ENCODE data around the gene CXXC5.

Gene CXXC5

DNA sequence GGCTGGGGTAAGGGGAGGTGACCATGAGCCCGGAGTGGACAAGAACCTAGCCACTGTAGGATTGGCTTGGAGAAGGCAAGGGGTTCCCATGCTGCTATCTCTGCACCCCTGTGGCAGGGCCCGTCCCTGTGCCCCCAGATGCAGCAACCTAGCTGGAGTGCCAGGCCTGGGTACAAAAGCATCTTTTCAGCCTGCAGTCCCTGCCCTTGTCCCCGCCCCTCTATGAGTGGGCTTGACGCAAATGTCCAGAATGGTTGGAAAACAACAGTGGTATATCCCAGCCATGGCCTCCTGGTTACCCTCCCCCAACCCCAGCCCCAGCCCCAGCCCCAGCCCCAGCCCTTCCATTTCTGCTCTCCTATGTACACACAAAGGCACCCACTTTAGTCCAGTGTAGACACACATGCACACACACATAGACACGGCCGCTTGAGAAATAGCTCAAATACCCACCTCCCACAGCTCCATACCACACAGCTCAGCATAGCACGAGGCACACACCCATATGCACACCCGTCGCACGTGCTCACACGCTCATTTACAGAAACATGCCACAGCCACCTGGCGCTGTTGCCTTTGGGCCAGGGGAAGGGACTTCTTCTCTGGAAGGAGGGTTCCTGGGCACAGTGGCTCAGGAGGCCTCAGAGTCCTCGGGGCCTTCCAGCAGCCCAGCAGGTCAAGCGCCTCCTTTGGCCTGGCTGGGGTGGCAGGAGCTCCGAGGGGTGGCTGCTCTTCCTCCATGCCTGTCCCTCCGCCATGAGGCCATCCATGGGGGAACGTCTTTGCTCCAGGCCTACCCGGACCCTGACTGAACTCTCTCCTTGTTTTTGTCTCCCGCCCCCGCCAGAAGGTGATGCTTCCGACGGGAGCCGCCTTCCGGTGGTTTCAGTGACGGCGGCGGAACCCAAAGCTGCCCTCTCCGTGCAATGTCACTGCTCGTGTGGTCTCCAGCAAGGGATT lies 34.1 kb downstream of the CXXC5 start:
- no peak for DNase-seq (ENCODE audit: low spot score)

DNA sequence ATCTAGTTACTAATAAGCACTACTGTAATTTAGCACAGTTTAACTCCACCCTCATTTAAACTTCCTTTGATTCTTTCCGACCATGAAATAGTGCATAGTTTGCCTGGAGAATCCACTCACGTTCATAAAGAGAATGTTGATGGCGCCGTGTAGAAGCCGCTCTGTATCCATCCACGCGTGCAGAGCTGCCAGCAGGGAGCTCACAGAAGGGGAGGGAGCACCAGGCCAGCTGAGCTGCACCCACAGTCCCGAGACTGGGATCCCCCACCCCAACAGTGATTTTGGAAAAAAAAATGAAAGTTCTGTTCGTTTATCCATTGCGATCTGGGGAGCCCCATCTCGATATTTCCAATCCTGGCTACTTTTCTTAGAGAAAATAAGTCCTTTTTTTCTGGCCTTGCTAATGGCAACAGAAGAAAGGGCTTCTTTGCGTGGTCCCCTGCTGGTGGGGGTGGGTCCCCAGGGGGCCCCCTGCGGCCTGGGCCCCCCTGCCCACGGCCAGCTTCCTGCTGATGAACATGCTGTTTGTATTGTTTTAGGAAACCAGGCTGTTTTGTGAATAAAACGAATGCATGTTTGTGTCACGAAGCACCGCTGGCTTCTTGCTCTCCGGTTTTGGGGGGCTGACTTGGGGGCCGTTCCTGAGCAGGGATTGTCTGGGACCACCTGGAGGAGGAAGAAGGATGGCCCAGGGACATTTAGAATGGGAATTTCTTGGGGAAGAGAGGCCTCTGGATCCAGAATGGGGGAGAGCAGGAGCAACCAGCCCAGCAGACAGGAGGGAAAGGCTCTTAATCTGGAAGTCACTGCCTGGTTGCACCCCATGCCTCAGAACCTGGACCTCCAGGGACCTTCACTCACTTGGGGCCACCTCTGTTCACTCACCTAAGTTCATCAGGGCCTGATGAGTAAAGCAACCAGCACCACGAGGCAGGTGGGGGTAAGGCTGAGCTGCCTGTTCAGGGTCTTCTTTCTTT lies 35.4 kb downstream of the CXXC5 start:
- no peak for DNase-seq (ENCODE audit: low spot score)

DNA sequence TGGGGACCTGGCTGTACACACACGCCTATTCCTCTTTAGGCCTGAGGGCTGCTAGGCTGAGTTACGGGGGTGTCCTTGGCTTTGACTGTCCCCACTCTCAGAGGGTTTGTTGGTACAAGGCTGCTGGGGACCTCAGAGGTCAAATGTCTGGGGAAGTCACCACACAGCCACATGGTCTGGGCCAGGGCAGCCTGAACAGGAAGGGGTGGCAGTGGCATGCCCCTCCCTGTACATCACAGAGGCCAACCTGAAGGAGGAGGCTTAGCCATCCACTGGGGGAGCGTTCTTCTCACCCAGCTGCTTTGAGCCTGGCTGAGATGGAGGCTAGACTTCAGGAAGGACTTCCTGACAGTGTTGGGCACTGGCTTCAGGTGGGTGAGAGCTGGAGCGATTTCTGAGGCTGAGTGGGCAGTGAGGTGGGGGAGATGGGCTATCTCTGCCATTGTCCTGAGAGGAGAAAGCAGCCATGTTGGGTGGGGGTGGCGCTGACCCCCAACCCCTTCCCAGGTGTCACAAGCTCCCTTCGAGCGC lies 36.3 kb downstream of the CXXC5 start:
- no peak for DNase-seq (ENCODE audit: low spot score)

DNA sequence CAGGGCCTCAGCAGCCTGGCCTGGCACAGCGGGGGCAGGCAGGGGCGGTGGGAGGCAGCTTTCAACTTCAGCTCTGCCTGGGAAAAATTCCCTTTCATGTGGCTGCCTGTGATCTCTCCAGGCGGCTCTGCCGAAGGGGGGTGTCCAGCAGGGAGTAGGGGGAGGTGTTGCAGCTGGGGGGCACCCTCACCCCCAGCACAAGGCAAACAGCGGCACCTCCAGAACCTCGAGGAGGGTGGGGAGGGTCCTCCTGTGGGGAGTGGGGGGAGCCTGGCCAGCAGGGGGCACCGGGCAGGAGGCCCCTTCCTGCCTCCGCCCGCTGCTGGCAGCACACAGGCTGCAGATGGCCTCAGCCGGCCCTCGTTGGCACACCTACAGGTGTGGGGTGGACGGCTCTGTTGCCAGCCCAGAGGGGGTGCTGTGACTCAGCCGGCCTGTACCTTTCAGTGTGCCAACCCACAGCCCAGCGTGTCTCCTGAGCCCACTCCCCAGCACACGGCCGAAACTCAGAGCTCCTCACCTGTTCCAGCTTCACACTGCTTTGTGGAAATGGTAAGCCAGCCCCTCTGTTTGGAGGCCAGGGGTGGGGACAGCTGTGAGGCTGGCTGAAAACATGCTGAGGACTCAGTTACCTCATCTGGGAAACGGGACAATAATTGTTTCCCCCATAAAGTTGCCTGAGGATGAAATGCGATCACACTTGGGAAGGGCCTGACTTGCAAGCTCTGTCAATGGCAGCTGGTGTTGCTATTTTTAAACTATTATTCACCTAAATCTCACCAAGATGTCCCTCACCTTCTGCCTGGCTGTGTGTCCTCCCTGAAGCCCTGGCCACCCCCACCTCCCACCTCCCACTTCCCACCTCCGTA lies 37.0 kb downstream of the CXXC5 start:
- no peak for DNase-seq (ENCODE audit: low spot score)

DNA sequence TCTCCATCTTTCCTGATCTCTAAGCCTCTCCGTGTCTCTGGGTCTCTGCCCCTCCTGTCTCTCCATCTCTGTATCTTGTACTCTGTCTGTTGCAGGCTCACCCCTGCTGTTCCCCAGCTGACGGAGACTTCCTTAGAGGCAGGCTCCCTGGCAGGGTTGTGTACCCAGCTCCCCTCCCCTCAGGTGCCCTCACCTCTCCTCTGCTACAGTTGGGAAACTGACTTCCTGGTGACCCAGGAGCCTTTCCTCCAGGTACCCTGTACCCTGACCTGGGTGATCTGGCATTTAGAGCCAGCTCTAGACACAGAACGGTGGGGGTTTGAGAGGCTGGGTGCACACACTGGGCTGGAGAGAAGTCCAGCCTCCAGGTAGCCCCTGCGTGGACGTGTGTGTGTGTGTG lies 37.7 kb downstream of the CXXC5 start:
- no peak for DNase-seq (ENCODE audit: low spot score)

DNA sequence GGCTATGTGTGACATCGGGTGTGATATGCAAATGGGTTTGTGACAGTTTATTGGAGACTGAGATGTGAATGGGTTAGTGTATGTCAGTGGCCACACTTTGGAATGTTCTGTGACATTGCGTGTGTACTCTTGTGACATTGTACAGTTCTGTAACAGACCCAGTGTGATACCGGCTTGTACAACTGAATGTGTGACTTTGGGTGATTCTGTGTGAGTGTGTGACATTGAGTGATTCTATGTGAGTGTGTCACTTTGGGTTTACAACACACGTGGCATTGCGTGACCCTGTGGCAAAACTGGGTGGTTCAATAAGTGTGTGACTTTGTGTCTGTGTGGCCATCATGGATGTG lies 38.2 kb downstream of the CXXC5 start:
- DNase-seq (ENCODE audit: low spot score), result no peak

DNA sequence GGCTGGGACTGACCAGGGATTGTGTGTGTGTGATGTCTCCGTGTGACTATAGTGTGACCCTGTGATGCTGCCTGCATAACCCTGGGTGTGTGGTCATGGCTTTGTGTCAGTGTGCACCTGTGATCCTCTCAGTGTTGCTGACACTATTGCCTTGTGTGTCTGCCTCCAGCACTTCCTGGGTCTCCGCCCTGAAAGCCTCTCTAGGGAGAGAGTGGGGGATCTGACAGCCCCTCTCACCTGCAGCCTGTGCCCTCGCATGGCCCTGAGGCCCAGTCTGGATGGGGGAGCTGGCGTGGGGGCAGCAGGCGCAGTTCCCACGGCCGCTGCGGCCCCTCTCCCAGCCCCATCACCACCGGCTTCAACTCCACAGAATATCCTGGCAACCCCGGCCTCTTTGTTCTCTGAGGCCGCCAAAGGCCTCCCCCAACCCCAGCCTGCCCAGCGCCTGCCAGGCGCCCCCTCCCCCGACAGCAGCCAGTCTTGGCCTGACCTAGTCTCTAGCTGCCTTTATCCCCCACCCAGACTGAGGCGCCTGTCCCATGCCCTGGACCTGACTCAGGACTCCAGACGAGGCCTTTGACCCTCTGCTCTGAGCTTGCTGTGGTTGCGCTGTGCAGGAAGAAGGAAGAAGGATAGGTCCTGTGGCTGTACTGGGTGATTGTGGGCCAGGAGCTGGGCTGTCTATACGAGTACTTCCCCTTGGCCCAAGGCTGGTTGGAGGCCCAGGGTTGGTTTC lies 38.7 kb downstream of the CXXC5 start:
- no peak for DNase-seq (ENCODE audit: low spot score)

DNA sequence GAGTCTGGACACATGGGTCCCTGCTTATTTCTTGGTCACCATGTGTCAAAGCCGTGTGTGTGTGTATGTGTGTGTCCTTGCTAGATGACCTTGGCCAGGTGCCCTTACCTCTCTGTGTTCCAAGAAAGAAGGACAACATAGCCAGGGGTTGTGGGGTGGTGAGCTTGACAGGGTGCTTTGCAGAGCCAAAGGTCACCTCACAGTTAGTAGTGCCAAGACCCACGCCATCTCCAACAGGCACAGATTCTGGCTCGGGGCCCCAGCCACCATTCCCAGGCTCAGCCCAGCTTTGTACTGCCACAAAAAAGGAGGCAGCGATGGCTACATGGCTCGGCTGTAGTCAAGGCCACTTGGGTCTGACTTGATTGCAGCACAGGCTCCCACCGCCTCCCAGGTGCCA lies 39.5 kb downstream of the CXXC5 start:
- DNase-seq (ENCODE audit: low spot score), result no peak

DNA sequence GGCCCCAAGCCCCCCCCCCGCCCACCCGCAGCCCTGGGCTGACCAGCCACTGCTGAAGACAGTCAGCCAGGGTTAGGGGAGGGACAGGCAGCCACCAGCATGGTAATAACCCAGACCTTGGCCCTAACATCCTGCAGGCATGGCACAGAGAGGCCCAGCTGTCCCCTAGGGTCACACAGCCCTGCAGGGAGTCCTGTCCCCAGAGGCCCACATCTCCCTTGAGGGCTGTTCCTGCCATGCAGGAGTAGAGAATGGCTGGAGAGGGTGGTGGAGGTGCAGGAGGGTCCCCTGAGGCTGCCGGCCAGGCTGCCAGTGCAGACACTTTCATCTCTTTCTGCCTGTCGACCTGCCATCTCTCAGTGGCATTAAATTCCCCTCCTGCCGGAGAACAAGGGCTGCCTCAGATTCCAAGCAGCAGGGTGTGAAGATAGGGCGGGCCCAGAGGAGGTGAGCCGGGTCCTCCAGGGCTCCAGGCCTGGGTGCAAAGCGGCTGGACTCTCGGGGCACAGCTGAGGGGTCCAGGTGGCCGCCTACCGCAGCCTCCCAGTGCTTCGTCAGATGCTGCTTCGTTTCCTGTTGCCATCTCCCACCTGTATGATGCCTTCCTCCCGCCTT lies 40.0 kb downstream of the CXXC5 start:
- no peak for DNase-seq (ENCODE audit: low spot score)

DNA sequence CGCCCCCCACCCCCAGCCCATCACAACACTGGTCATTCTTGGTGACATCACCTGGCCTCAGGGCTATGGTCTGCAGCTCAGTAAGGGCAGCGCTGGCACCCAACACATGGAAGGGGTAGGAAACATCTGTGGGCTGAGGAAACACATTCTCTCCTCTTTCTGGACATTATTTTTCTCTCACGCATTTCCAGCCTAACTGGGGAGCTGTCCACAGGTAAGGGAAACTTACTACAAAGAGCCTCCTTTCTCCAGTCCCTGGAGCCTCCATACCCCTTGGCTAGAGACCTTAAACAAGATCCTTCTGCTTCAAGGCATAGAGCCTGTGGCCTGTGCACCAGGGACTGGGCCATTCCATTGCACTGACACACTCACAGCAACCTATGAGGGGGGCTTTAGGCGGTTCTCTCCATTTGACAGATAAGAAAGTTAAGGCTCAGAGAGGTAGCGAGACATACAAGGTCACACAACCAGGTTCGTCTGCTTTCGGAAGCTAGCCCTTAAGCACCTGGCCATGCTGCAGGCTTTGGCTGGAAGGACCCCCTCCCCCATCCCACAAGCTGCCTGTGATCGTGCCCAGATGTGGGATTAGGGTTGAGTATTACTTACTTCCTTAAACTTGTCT lies 40.7 kb downstream of the CXXC5 start:
- no peak for DNase-seq (ENCODE audit: low spot score)

DNA sequence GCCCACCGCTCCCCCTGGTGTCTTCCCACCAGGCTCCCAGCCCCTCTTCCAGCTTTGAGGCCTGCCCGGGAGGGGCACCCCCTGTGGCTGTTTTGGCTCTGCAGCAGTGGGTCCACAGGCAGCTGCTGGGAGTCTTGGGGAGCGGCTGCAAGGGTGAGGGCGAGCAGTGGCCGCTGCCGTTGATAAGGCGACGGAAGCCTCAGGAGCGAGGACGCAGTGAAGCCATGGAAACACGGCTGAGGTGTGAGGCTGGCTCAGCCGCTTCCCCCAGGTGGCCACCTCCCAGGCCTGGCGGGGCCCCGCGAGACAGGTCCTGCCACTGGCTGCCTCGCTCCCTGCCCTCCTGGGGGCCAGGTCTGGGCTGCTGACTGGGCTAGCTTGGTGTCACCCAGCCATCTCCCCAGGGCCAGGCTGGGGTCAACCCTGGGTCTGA lies 41.5 kb downstream of the CXXC5 start:
- DNase-seq (ENCODE audit: low spot score), result no peak

DNA sequence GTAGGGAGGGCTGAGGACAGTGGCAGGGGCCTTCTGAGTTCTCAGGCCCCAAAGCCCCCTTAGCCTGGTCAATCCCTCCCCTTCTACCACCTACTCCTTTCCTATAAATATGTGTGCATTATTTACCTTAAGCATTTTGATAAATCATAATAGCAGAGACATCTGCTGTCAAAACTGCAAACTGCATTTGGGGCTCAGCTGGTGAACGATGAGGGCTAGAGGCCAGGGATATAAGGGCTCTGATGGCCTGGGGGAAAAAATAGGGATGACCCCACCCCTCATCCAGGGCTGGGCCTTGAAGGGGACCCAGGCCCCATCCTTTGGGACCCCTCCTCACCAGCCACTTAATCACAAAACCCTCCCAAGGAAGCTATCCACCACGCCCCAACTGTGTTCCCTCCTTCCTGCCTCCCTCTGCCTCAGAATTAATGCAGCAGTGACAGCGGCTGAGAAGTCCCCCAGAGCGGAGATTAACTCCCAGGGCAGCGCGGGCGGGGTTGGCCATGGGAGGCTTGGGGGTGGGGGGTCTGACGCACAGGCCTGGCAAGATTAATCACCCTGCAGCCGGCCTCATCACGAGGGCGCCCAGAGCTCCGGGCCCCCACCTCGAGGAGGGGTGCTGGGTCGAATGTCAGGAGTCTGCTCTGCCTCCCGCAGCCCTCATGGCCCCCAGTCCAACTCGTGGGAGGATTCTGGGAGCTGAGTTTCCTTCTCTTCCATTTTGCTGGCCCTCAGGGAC lies 42.1 kb downstream of the CXXC5 start:
- DNase-seq (ENCODE audit: low spot score), result peak; percentile 41

DNA sequence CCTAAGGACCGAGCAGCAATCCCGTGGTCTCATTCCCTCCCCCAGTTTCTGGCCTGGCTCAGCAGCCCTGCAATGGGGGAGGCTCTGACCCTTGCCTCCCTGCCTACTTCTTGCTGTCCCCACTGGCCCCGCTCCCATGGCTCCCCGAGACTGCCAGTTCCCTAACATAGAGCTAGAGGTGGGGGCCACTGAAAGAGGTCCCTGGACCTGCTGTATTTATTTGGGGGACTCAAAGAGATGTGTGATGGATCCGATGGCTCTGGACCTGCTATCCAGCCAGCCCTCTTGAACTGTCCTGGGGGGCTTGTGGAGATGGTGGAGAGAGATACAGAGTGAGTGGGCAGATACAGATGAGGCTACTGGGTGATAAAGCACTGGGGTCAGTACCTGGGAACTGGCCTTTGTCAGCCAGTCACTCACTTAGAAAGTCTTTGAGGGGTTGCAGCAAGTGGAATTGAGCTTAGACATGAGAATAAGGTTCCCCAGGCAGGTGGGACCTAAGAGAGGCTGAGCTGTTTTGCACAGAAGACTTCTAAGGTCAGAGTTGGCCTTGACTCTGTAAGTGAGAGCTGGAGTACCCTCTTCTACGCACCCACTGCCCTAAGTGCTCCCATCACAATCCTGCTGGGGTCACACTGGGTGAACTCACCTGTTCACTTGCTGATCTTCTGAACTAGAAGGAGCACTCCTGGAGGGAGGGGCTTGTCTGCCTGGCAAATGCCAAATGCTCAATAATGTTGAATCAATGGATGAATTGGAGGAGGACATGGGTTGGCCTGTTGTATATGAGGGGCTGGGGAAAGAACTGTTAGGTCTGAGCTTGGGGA lies 42.9 kb downstream of the CXXC5 start:
- DNase-seq (ENCODE audit: low spot score), result no peak

DNA sequence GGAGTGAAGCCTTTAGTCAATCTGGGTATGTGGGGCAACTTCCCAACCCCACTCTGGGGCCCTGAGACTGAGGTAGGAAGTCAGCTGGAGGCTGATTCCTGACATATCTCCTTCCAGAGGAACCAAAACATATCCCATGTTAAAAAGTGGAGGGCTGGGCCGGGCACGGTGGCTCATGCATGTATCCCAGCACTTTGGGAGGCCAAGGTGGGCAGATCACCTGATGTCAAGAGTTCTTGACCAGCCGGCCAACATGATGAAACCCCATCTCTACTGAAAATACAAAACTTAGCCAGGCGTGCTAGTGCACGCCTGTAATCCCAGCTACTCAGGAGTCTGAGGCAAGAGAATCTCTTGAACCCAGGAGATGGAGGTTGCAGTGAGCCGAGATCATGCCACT lies 44.0 kb downstream of the CXXC5 start:
- no peak for DNase-seq (ENCODE audit: low spot score)

DNA sequence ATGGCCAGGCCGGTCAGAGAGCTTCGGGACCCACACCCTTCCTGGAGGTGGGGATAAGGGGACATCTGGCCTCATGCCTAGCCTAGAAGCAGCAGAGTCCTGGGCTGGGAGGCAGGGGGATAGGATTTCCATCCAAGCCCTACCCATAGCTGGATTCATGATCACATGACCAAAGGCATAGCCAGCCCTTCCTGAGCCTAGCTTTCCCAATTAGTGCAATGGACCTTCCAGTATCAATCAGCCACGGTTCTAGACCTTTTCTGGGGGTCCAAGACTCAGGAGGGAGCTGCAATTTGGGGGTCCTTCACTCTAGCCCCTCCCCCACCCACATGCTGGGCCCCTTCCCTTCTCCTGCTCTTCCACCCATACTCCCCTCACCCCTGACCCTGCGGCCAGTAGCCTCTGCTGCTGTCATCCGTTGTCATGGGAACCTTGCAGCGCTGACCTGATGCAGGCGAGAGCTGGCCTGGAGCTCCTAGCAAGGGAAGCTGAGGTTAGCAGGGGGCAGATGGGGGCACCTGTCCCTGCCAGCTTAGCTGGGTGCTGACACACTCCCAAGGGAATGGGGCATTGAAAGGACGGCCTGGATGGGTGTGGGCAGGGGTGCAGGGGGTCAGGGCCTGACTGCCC lies 44.6 kb downstream of the CXXC5 start:
- DNase-seq (ENCODE audit: low spot score), result no peak

DNA sequence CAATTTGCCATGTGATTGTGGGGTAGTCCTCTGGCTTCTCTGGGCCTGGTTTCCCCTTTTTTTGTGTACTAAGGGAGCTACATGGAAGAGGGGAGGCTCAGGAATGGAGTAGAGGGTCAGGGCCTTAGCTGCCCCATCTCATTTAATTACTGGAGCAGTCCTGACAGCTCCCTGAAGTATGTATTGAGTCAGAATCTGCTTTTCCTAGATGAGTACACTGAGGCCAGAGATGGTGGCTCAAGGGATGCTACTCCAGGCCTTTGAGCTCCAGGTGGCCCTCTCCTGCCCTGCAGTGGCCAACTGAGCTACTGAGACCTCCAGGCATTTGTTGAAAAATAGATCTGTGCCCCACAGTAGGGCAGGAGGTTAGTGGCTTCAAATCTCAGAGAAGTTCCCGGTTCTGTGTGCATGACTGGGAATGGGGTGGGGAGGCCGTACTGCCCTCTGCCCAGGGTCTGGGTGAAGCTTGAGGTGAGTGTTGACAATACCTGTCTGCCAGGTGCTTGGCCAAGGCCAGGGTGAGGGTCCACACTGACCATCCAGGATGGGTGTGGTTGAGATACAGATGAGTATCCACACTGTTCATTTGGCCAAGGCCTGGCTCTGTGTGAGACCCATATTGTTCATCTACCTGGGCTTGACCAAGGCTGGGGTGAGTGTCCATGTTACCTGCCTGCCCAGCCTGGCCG lies 45.7 kb downstream of the CXXC5 start:
- DNase-seq (ENCODE audit: low spot score), result no peak

DNA sequence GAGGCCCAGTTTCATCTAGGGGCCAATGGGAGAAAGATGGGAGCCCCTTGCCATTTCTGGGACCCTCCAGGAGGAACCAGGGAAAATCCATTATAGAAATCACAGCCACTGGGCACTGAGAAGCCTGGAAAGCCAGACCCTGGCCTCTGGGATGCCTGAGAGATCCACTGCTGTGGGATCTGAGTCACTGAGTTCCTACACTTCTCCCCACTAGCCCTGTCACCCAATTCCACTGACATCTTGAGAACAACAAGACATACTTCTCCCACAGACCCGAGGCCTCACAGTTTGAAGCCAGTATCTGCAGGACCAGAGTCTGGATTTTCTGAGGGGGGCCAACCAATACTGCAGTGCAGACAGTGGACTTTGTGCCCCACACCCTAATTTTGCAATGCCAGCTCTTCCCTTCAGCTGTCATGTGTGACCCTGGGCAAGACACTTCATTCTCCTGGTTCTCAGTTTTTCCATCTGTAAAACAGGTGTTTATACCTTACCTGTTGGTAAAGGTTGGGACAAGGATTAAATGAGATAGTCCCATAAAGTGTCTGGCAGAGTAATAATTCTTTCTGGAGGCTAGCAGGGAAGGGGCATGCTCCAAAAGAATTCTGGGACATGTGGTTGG lies 46.5 kb downstream of the CXXC5 start:
- DNase-seq (ENCODE audit: low spot score), result no peak

Data from CD4-positive, alpha-beta T cell treated with Interleukin-2 at 100 ng/mL for 4 hours (primary cell).